NK-92 (cell line): ENCODE results near the gene ZMYND15.

Experiments
- DNase-seq: peaks from one replicate; lab custom pipeline; 2025; ENCODE audit not compliant: unreplicated experiment; lab: John Stamatoyannopoulos, UW

The ZMYND15 gene

DNA sequence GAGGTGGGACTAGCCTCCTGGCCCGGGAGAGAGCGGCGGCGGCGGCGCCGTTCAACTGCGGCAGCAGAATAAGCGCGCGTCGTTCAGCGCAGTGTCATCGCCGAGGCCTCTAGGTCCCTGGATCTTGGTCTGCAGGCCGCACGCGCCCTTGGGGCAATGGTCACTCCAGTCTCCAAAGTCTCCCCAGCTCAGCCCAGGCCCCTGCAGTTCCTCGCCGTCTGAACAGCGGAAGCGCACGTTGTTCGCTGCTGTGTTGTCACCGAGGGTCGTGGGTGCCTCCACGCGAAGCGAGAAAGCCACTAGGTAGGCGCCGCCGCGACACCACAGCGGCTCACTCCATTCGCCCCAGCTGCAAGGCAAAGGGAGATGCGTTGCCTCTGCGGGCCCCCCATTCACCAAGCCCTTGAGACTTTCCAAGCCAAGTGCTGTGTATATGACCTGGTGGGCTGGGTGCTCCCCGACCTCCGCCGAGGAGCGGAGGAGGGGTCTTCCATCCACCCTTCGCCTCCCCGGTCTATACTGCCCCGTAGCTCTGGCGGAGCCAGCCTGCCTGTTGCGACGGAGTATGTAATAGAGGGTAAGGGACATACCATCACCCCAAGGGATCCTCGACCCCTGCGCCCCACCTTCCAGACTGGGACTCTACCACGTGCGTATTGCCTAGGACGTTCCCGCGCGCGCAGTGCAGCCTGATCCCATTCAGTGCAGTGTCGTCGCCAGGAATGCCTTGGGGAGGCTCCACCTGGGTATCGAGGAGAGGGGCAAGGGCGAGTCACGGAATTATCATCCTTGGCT, 45.9 kb downstream of the ZMYND15 start:
- no peak for DNase-seq

DNA sequence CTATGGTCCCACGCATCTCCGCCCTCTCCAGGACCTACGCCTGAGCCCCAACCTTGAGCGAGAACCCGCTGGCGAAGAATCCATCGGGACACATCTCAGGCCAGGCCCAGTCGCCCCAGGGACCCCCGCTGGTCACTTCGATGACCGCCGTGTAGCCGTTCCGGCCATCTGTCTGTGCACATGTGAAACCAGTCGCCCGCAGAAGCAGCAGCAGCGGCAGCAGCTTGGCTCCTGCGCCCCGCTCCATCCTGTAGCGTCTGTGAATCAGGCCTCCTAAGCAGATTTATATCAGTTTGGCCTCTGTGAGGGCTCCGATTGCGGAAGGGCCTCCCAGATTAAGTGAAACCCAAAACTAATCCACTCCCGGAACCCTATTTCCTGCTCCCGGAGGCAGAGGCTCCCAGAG, 46.5 kb downstream of the ZMYND15 start, which contains the start of gene VMO1:
Gene VMO1, minus strand, starts transcription at position 259 of the 406 bp plus-strand sequence. Its CDS starts 12 bp downstream, at position 247.
- DNase-seq: no peak

DNA sequence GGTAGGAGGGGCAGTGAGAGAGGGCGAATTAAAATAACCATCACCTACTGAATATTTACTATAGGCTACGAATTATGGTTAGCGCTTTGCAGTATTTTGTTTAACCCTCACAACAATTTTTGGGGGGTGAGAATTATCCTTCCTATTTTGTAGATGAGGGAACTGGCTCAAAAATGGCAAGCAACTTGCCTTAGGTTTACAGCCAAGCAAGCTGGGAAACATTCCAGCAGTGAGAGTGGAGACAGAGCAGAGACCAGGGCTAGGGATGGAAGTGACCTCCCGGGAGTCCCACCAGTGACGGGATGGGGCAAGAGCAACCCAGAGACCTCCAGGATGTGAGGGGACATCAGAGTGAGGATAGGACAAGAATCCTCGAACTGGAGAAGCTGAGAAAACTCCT, 46.9 kb downstream of the ZMYND15 start:
- no peak for DNase-seq

DNA sequence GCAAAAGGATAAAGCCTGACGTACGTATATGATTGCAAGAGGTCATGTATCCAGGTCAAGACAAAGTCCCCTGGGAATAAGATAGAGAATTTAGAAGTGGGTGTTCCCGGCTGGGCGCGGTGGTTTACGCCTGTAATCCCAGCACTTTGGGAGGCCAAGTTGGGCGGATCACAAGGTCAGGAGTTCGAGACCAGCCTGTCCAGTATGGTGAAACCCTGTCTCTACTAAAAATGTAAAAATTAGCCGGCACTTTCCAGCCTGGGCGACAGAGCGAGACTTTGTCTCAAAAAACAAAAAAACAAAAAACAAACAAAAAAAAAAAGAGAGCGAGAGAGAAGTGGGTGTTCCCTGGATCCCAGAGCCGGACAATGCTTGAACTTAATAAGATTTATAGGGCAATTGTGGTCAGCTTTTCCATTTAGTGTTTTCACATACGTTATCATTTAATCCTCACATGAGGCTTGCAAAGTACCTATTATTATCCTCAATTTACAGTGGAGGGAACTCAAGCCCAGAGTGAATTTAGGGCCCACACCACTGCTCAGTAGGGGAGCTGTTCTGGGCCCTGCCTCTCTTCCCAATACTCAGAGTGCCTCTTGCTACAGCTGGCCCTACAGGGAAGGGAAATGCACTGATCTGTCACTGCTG, 48.6 kb downstream of the ZMYND15 start:
- DNase-seq: no peak

DNA sequence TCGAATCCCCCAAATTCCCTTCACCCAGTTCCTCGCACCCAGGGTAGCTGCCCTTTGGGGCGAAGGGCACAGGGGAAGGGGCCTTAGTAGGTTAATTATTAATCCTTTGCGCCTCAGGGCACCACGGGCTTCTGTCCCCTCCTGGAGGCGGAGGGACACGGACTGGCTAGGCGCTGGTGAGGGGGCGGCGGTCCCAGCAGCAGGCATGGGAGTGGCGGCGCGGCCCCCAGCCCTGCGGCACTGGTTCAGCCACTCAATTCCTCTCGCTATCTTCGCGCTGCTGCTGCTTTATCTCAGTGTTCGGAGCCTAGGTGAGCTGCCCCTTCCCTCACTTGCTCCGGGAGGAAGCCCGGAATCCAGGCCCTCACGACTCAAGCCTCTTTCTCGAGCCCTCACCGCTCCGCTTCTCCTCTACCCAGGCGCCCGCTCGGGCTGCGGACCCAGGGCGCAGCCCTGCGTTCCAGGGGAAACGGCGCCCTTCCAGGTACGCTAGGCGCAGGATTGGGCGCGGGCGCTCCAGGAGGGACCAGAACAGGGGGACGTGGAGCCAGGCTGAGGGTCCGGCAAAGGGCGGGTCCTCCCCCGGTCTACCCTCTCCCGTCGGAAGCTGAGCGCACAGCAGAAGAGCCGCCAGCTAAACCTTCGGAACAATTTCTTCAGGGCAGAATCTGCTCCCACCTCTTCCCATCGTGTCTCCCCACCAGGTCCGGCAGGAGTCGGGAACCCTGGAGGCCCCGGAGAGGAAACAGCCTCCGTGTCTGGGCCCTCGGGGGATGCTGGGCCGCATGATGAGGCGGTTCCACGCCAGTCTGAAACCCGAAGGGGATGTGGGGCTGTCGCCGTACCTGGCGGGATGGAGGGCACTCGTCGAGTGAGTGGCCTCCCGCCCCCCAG, 49.4 kb downstream of the ZMYND15 start, which contains the start of gene GLTPD2:
Gene GLTPD2, plus strand, starts transcription at position 158 of the 894 bp plus-strand sequence. Its CDS starts 48 bp downstream, at position 206.
- DNase-seq: no peak

DNA sequence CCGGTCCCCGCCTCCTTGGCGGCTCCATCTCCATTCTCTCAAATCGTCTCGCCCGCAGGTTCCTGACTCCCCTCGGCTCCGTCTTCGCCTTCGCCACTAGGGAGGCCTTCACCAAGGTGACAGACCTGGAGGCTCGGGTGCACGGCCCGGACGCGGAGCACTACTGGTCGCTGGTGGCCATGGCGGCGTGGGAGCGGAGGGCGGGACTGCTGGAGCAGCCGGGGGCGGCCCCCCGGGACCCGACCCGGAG, 50.0 kb downstream of the ZMYND15 start:
- no peak for DNase-seq

DNA sequence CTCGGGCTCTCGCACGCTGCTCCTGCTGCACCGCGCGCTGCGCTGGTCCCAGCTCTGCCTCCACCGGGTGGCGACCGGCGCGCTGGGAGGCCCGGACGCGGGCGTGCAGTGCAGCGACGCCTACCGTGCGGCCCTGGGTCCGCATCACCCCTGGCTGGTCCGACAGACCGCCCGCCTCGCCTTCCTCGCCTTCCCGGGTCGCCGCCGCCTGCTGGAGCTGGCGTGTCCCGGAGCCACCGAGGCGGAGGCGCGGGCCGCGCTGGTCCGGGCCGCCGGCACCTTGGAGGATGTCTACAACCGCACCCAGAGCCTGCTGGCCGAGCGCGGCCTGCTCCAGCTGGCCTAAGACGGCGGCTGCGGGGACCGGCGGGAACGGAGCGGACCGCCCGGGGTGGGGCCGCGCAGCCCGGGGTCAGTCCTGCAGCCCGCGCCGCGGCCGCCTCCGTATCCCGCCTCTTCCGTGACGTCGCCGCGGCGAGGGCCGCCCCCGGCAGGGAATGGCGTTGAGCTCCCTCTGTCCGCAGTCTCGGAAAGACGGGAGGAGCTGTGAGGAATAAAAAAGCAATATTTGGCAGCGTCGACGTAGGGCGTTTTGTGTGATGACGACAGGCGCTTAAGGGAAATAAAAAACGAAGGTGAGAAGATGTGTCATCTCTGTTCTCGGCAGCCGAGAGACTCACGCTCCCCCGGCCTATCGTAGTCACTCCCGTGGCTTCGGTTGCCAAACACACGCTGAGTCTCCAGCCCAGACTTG, 50.5 kb downstream of the ZMYND15 start:
- no peak for DNase-seq

DNA sequence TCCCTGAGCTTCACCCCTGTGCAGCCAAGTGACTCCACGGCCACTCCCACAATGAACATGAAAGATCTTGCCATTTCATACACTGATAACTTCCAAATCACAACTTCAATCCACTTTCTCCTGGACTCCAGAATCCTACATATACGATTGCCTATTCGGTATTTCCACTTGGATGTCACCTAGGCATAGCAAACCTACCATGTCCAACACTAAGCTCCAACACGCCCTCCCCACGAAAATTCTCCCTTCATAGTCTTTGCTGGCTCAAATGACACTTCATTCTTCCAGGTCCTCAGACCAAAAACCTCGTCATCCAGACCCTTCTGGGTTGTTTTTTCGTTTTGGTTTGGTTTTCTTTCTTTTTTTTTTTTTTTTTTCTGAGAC, 51.1 kb downstream of the ZMYND15 start:
- DNase-seq: no peak

DNA sequence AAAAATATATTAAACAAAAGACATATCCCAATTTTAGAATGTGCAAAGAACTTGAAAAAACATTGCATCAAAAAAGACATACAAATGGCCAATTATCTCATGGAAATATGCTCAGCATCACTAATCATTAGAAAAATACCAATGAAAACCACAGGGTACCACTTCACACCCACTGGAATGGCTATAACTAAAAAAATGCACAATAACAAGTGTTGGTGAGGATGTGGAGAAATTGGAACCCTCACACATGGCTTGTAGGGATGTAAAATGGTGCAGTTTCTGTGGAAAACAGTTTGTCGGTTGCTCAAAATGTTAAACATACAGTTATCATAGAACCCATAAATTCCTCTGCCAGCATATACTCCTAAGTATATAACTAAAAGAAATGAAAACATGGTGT, 55.5 kb downstream of the ZMYND15 start:
- no peak for DNase-seq
